GM12878 (cell line): Measurements from ENCODE around the gene LPAR5. TPM values are rescaled to one million over a fixed set of nuclear protein-coding genes. Genes with fewer than 3 reads are reported as not detected.

Source experiments
- ATF2 ChIP-seq: IDR thresholded peaks from 2 replicates; pipeline ENCODE4 v1.6.1; 2012; ENCODE audit warnings: low read length, inconsistent platforms
- CHD4 ChIP-seq: fragments of 200-600 bp; sonication (generic); IDR thresholded peaks from 2 replicates; pipeline ENCODE4 v1.6.1; 2016; ENCODE audit warnings: mild to moderate bottlenecking
- CREB1 ChIP-seq: IDR thresholded peaks from 2 replicates; pipeline ENCODE4 v1.6.1; 2012; ENCODE audit warnings: low read depth, mild to moderate bottlenecking, inconsistent platforms
- E2F8 ChIP-seq: fragments of 450-650 bp; IDR thresholded peaks from 2 replicates; pipeline ENCODE4 v1.6.1; 2018; ENCODE audit warnings: mild to moderate bottlenecking, low read depth, moderate library complexity; ENCODE audit not compliant: partially characterized antibody
- EP300 ChIP-seq, 2 experiments: fragments of 150-350 bp in 1 of 2; IDR thresholded peaks; 2 replicates each; pipeline ENCODE4 v1.6.1; 2011 to 2012; ENCODE audit warnings: low read depth in 2 of 2, low read length in 2 of 2, borderline replicate concordance in 1 of 2, improper control_type of control experiment in 1 of 2, inconsistent platforms in 1 of 2; ENCODE audit not compliant: control insufficient read depth in 1 of 2
- ETV6 ChIP-seq, 2 experiments: fragments of 450-650 bp in 1 of 2; IDR thresholded peaks in 1 of 2; conservative IDR thresholded peaks in 1 of 2; 2 replicates each; pipeline ENCODE4 v1.6.1; 2014; ENCODE audit warnings: antibody characterized with exemption in 1 of 2, borderline replicate concordance in 1 of 2, low read depth in 1 of 2, mild to moderate bottlenecking in 1 of 2, moderate library complexity in 1 of 2
- MLLT1 ChIP-seq: fragments of 450-650 bp; IDR thresholded peaks from 2 replicates; pipeline ENCODE4 v1.6.1; 2016; ENCODE audit warnings: mild to moderate bottlenecking
- MXI1 ChIP-seq: fragments of 150-350 bp; IDR thresholded peaks from 2 replicates; pipeline ENCODE4 v1.6.1; 2011; ENCODE audit warnings: low read depth, mild to moderate bottlenecking, inconsistent platforms, low read length, improper control_type of control experiment
- NRF1 ChIP-seq: conservative IDR thresholded peaks from 2 replicates; pipeline ENCODE4 v1.6.1; 2011; ENCODE audit warnings: mild to moderate bottlenecking, low read depth, low read length, improper control_type of control experiment
- PAX5 ChIP-seq: IDR thresholded peaks from 2 replicates; pipeline ENCODE4 v1.6.1; 2011; ENCODE audit warnings: low read depth, low read length, borderline replicate concordance
- POLR2A ChIP-seq: IDR thresholded peaks from 2 replicates; pipeline ENCODE4 v1.6.1; 2011; ENCODE audit warnings: low read depth, mild to moderate bottlenecking, low read length
- RAD21 ChIP-seq: IDR thresholded peaks from 2 replicates; pipeline ENCODE4 v1.6.1; 2011; ENCODE audit warnings: mild to moderate bottlenecking, low read depth, low read length, moderate library complexity; ENCODE audit not compliant: insufficient read depth
- RAD51 ChIP-seq: fragments of 450-650 bp; IDR thresholded peaks from 2 replicates; pipeline ENCODE4 v1.6.1; 2016; ENCODE audit warnings: moderate library complexity, mild to moderate bottlenecking, inconsistent platforms
- RELB ChIP-seq: fragments of 450-650 bp; IDR thresholded peaks from 2 replicates; pipeline ENCODE4 v1.6.1; 2017; ENCODE audit warnings: low read depth, mild to moderate bottlenecking, moderate library complexity
- SMC3 ChIP-seq: IDR thresholded peaks from 2 replicates; pipeline ENCODE4 v1.6.1; 2011; ENCODE audit warnings: low read length, improper control_type of control experiment, borderline replicate concordance
- ZBTB40 ChIP-seq: fragments of 450-650 bp; IDR thresholded peaks from 2 replicates; pipeline ENCODE4 v1.6.1; 2016; ENCODE audit warnings: mild to moderate bottlenecking, moderate library complexity, borderline replicate concordance
- polyA plus RNA-seq, 11 experiments: library from polyadenylated mRNA; depleted of rRNA in 4 of 11; unstranded in 6 of 11; stranded (reverse) in 5 of 11; fragments of >200 nt; fragmentation: Nextera tagmentation in 4 of 11; fragmentation: Illumina TruSeq in 1 of 11; extraction: Ambion mirVana in 4 of 11; extraction: Trizol in 1 of 11; gene quantifications; 1 replicate in 1 of 11; 2 replicates in 10 of 11; pipeline versions ENCODE4 v1.2.1 to v1.2.3, GENCODE V29; 2011 to 2016; ENCODE audit warnings: inconsistent platforms in 2 of 11, missing spikeins in 2 of 11, low read depth in 1 of 11
- total RNA-seq, 4 experiments: library from RNA; depleted of rRNA in 3 of 4; stranded (reverse); fragments of >200 nt in 3 of 4; fragmentation: Illumina TruSeq in 1 of 4; extraction: Trizol in 1 of 4; gene quantifications; 2 replicates each; pipeline versions ENCODE4 v1.2.1 to v1.2.3, GENCODE V29; 2013 to 2021

Gene LPAR5
- total and polyA plus RNA-seq, 10 of the 15 experiments (the other 5 are each of a cell fraction or from before 2014, with no cell fraction given): 1.3 to 7.9 (median 5.3) TPM

- TF ChIP-seq EP300 (IDR thresholded peaks at IDR 0.05; ENCODE audit: borderline replicate concordance in 1 of 2, control insufficient read depth in 1 of 2, low read depth in 2 of 2, low read length in 2 of 2) (peak in 1 of 2 experiments; percentile 15; a peak in 1 of 4 replicates), RAD21 (no peak), RELB (no peak; the same call in 1 of the 2 replicates), MXI1 (peak; percentile 53; the same call in 1 of the 2 replicates), POLR2A (peak; percentile 57; the same call in 1 of the 2 replicates), RAD51 (no peak), MLLT1 (no peak; the same call in 1 of the 2 replicates), CREB1 (no peak), E2F8 (no peak), ZBTB40 (no peak), NRF1 (no peak), ETV6 (conservative IDR thresholded peaks at IDR 0.05 in 1 of 2, IDR thresholded peaks at IDR 0.05 in 1 of 2; ENCODE audit: borderline replicate concordance in 1 of 2, low read depth in 1 of 2) (no peak), SMC3 (peak; percentile 10; the same call in 1 of the 2 replicates), CHD4 (no peak), PAX5 (no peak), ATF2 (no peak)
Measured at GRCh38 chr12:6631549-6631961, 4.2 kb downstream of the LPAR5 start (continued).
